GM19035 (cell line): ENCODE results near the gene DAPK3.
"Not testable (repeated sequence)": the region's sequence is repeated elsewhere in the genome, so short reads cannot be mapped to it uniquely, and the experiment has no call there.

ENCODE experiments used
- ATAC-seq: cut with Tn5 transposase; IDR thresholded peaks from one replicate; pipeline ENCODE4 v1.9.1; 2021; ENCODE audit not compliant: unreplicated experiment

DAPK3 gene

GRCh38 chr19:3955688-3956087, 15.2 kb downstream of the DAPK3 start:
- no peak for ATAC-seq

GRCh38 chr19:3955276-3955675, 15.6 kb downstream of the DAPK3 start:
- not testable (repeated sequence) for ATAC-seq

GRCh38 chr19:3954107-3954506, 16.8 kb downstream of the DAPK3 start:
- no peak for ATAC-seq

- ATAC-seq: not testable (repeated sequence)
These were observed 18.1 kb downstream of the DAPK3 start for GRCh38 chr19:3952755-3953276.

- ATAC-seq: no peak
These were observed 19.7 kb downstream of the DAPK3 start for GRCh38 chr19:3950871-3951861.

- no peak for ATAC-seq
These were observed 20.7 kb downstream of the DAPK3 start for GRCh38 chr19:3949997-3950859.

GRCh38 chr19:3949294-3949693, 21.6 kb downstream of the DAPK3 start:
- ATAC-seq: no peak

GRCh38 chr19:3947316-3947933, 23.5 kb downstream of the DAPK3 start:
- not testable (repeated sequence) for ATAC-seq

- ATAC-seq: no peak
These were observed 25.1 kb downstream of the DAPK3 start for GRCh38 chr19:3945838-3946237.

- ATAC-seq: no peak
These were observed 26.7 kb downstream of the DAPK3 start for GRCh38 chr19:3944018-3944721.

- no peak for ATAC-seq
These were observed 28.0 kb downstream of the DAPK3 start for GRCh38 chr19:3942790-3943409.

- ATAC-seq: not testable (repeated sequence)
These were observed 32.5 kb downstream of the DAPK3 start for GRCh38 chr19:3938300-3938950.

GRCh38 chr19:3936506-3937442, 34.1 kb downstream of the DAPK3 start:
- no peak for ATAC-seq

GRCh38 chr19:3932931-3933810, 37.7 kb downstream of the DAPK3 start, which contains the start of gene NMRK2:
Gene NMRK2, plus strand, starts transcription at chr19:3933069. Its CDS starts 603 bp downstream, at chr19:3933672.
- ATAC-seq: no peak

GRCh38 chr19:3931041-3931440, 39.9 kb downstream of the DAPK3 start:
- ATAC-seq: no peak

GRCh38 chr19:3923912-3924311, 47.0 kb downstream of the DAPK3 start:
- ATAC-seq: no peak

- ATAC-seq: no peak
These were observed 47.7 kb downstream of the DAPK3 start for GRCh38 chr19:3923096-3923758.
